ENCODE results near the gene OR6B3.

OR6B3 gene

GRCh38 chr2:240043279-240043989 is 9.9 kb downstream of the OR6B3 start:
- no peak overlapping the region for H3K27ac ChIP-seq
- in situ Hi-C loops (cut with HindIII; ENCODE audit: low pct_ligation_motif_present, low sequenced_read_pairs), result no loop called here
- no peak for DNase-seq
- H3K4me3 ChIP-seq (ENCODE audit: low read depth, low read length), result no peak overlapping the region
- no peak for TF ChIP-seq CTCF (IDR thresholded peaks at IDR 0.05; ENCODE audit: low read depth, low read length, missing control alignments)
- H3K27me3 ChIP-seq (replicated peaks), result no peaks in the 10 kb centered on the region
- no peaks in the 10 kb centered on the region for H3K36me3 ChIP-seq (replicated peaks)

DNA sequence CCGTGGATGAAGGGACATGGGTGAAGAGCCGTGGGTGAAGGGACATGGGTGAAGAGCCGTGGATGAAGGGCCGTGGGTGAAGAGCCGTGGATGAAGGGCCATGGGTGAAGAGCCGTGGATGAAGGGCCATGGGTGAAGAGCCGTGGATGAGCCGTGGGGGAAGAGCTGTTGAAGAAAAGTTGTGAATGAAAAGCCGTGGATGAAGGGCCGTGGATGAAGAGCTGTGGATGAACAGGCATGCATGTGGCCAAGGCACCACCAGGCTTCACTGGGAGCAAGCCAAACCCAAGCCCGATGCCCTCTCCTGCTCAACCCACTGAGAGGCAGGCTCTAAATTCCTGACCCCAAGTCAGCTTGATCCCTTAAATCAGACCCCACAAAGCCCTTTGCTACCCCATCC is 10.6 kb downstream of the OR6B3 start:
- DNase-seq, result no peak
- no peak for TF ChIP-seq CTCF (IDR thresholded peaks at IDR 0.05; ENCODE audit: low read depth, low read length, missing control alignments)
- Histone ChIP-seq H3K27me3 (replicated peaks) (no peaks in the 10 kb centered on the region), H3K36me3 (replicated peaks) (no peaks in the 10 kb centered on the region), H3K4me3 (ENCODE audit: low read depth, low read length) (no peak overlapping the region), H3K27ac (no peak overlapping the region)
- in situ Hi-C loops (cut with HindIII; ENCODE audit: low pct_ligation_motif_present, low sequenced_read_pairs), result no loop called here

GRCh38 chr2:240041363-240041762 is 12.0 kb downstream of the OR6B3 start:
- Histone ChIP-seq H3K36me3 (replicated peaks) (no peaks in the 10 kb centered on the region), H3K27ac (no peak overlapping the region), H3K4me3 (ENCODE audit: low read depth, low read length) (no peak overlapping the region), H3K27me3 (replicated peaks) (peaks cover 2% of the 10 kb centered on the region)
- DNase-seq, result no peak
- TF ChIP-seq CTCF (IDR thresholded peaks at IDR 0.05; ENCODE audit: low read depth, low read length, missing control alignments), result no peak
- in situ Hi-C loops (cut with HindIII; ENCODE audit: low pct_ligation_motif_present, low sequenced_read_pairs), result no loop called here

DNA sequence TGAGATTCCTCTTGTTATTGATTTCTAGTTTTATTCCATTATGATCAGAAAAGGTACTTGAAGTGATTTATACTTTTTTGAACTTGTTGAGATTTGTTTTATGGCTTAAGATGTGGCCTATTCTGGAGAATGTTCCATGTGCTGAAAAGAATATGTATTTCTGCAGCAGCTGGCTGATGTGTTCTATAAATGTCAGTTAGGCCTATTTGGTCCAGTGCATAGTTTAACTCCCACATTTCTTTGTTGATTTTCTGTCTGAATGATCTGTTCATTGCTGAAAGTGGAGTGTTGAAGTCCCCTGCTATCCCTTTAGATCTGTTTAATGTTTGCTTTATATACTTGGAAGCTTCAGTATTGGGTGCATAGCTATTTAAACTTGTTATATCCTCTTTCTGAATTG is 16.0 kb downstream of the OR6B3 start:
- peaks cover 2% of the 10 kb centered on the region for H3K27me3 ChIP-seq (replicated peaks)

GRCh38 chr2:240033330-240033678 is 20.0 kb downstream of the OR6B3 start:
- no peak overlapping the region for H3K27ac ChIP-seq
- no peak for TF ChIP-seq CTCF (IDR thresholded peaks at IDR 0.05; ENCODE audit: low read depth, low read length, missing control alignments)
- no peak overlapping the region for H3K4me3 ChIP-seq (ENCODE audit: low read depth, low read length)
- in situ Hi-C loops (cut with HindIII; ENCODE audit: low pct_ligation_motif_present, low sequenced_read_pairs), result no loop called here
- H3K36me3 ChIP-seq (replicated peaks), result no peaks in the 10 kb centered on the region
- H3K27me3 ChIP-seq (replicated peaks), result peaks cover 2% of the 10 kb centered on the region
- DNase-seq, result no peak

More for the DNA sequence above, 16.0 kb downstream of the OR6B3 start:
- in situ Hi-C loops (cut with HindIII; ENCODE audit: low pct_ligation_motif_present, low sequenced_read_pairs), result no loop called here
- no peak for TF ChIP-seq CTCF (IDR thresholded peaks at IDR 0.05; ENCODE audit: low read depth, low read length, missing control alignments)
- Histone ChIP-seq H3K4me3 (ENCODE audit: low read depth, low read length) (no peak overlapping the region), H3K27ac (no peak overlapping the region), H3K36me3 (replicated peaks) (no peaks in the 10 kb centered on the region)
- DNase-seq, result no peak

Measured in brain microvascular endothelial cell (primary cell).